GM19099 (cell line): ENCODE results near the gene TREML1.

Experiments used
- POLR2A ChIP-seq: IDR thresholded peaks from 3 replicates; pipeline ENCODE4 v1.6.1; 2011; ENCODE audit warnings: low read depth; ENCODE audit not compliant: insufficient read length; ENCODE audit errors: extremely low read depth

The TREML1 gene

DNA sequence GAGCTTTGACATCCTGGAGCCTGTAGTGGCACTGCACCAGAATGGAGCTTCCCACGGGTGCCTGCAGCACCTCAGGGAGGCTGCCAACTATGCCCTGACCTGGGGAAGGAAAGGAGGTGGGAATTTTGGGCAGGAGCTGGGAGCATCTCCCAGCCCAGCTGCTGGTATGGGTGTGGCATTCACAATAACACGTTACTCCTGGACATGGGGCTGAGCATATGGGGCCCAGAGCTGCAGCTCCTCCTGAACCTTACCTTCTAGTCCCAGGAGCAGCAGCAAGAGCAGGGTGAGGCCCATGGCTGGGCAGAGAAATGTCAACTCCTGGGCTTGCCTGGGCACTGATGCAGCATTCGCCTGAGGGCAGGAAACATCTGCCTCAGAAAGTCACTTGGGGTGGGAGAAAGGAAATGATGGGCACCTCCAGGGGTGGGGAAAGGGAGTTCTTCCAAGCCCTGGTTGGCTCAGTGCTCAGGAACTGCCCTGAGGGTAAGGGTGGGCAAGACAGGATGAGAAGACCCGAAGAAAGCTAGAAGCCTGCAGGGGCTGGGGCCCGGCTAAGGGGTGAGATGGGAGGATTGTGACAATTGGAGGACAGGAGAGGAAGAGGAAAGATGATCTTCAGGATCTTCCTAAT is at the start of gene TREML1:
TSS of gene TREML1 (minus strand) at position 356 of the 634 bp plus-strand sequence. CDS start at position 297, 59 bp downstream.
- TF ChIP-seq POLR2A = no peak

DNA sequence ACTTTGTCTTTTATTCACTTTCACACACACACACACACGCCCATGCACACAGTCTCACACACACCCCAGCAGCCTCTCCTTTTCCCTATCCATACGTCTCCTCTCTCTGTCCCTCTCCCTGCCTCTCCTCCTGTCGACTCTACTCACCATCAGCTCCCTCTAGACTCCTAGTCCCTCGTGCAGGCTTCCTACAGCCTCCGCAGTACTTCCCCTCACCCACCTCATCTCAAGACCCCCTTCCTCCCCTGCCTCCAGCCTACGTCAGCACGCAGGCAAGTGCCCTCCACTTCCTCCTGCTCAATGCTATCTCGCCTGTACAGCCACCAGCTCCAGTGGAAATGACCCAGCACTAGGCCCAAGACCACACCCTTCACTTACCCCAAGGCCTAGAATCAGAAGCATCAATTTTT is 47.6 kb upstream of the TREML1 start:
- TF ChIP-seq POLR2A = no peak

DNA sequence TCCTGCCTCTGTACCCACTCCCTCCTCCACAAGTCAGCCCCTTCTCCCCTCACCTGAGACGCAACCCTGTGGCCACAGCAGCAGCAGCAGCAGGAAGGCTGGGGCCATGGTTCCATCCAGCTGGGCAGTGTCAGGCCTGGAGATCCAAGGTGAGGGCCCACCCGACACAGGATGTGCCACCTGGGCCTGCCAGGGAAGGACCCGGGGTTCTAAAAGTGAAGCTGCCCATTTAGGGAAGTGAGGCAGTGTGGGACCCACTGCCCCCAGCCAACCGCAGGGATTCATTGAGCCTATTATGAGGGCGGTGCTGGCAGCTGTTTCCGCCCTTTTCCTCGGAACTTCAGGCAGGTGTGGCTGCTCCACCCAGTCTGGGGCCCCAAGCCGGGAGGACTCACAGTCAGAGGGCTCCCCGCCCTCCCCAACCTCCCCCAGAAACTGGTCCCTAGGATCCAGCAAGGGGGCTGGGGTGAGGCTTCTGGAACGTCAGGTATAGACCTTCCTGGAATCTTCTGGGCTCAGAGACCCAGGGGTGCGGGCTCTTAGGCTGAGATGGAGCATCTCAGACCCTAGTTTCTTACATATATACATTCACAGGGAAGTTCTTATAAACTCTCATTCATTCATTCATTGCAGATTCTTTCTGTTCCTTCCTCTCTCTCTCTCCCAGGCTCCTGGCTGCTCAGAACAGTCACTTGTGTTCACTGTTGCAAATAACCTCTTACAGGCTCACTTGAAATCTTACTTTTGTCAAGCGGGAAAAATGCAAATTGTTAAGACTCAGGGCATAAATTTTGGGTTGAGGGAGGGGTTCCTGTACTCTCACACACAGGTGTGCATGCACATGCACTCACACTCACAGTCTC is 47.0 kb upstream of the TREML1 start, which contains the start of gene TREML2:
TSS of gene TREML2 (minus strand) at position 249 of the 863 bp plus-strand sequence. CDS start at position 108, 141 bp downstream.
- peak; percentile 30 for TF ChIP-seq POLR2A

GRCh38 chr6:41200296-41200900 is 46.3 kb upstream of the TREML1 start:
- no peak for TF ChIP-seq POLR2A

DNA sequence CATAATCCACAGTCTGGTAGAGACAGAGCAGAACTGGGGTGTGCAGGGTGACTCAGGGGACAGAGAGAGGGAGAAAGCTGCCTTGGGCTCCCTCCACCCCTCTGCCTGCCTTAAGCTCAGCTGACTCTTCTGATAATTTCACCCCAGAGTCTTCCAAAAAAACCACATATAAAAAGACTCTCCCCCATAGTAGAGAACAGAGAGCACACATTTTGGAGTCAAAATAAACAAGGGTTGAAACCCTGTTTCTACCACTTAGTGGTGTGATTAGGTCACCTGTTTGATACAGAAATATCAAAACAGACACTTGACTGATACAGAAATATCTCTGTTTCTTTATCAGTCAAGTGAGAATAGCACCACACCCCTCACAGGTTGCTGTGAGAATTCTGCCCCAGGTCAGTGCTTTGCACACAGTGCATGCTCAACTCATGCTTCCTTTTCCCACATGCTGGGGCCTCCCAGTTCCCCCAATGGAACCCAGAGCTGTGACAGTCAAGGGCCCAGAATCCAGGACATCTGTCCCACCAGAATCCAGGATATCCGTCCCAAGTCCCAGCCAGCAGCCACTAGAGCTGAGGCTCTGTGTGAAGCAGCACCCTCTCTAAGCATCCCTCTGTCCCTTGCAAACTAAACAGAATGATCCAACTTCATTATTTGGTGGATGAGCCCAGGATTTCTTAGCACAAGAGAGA is 45.6 kb upstream of the TREML1 start:
- TF ChIP-seq POLR2A = no peak

DNA sequence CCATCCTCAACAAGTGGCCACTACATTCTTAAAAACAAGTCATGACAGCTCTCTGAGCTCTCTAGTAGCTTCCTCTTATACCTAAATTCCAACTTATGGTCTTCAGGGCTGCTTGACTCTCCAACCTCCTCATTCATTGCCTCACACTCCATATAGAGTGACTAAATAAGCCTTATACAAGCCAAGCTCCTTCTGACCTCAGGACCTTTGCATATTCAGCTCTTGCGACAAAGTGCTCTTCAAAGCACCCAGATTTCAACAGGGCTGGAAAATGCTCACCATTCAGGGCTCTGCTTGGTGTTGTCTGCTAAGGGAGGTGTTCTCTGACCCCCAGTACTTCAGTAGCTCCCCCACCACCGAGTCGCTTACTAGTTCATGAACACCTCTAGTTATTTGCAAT is 43.1 kb upstream of the TREML1 start:
- TF ChIP-seq POLR2A = no peak

- no peak for TF ChIP-seq POLR2A
Observed at GRCh38 chr6:41194386-41194785, 40.2 kb upstream of the TREML1 start.

DNA sequence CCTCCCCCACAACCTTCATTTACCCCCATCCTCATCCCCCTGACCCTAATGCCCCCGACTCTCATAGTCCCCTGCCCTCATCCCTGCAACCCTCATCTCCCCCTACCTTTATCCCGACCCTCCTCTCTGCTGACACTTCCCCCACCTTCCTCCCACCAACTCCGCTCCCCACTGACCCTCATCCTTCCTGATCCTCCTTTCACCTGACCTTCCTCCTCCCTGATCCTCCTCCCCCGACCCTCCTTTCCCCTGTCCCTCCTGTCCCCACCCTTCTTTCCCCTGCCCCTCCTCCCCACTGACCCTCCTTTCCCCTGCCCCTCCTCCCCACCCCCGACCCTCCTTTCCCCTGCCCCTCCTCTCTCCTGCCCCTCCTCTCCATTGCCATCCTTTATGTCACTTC is 39.7 kb upstream of the TREML1 start:
- no peak for TF ChIP-seq POLR2A

GRCh38 chr6:41193171-41193734 is 39.1 kb upstream of the TREML1 start:
- no peak for TF ChIP-seq POLR2A

- no peak for TF ChIP-seq POLR2A
Observed at GRCh38 chr6:41191569-41191968, 37.4 kb upstream of the TREML1 start.

DNA sequence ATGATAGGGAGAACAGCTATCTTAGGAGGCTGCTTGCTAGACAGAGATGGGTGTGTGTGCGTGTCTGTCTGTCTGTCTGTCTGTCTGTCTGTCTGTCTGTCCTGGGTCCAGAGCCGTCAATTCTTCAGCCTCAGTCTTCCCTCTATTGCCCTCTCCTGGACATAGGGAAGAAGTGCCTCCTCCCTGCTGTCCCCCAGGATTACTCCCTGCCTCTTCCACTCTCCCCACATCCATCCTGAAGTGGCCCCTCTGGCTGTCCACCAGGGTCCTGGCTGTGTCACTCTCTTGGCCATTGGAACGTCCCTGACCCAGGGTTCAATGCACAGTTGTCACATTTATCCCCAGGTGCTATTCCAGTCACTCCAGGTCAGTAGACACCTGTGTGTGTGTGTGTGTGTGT is 36.6 kb upstream of the TREML1 start:
- no peak for TF ChIP-seq POLR2A

DNA sequence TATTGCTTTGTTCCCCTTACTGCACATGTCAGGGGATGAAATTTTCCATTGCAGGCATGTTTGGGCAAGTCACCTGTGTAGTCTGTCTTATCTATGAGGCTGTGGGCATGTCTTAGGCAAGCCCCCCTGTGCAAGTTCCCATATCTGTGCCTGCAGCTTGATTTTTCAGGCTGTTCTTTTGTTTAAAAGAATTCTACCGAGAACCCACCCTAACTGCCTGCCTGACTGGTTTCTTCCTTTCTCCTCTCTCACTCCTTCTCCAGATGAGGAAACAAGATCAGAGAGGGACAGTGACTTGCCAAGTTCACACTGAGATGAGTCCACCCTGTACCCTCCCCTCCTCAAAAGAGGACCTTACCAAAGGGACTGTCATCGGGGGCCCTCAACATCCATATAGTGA is 35.8 kb upstream of the TREML1 start:
- no peak for TF ChIP-seq POLR2A

- TF ChIP-seq POLR2A = no peak
Observed at GRCh38 chr6:41187924-41188886, 34.1 kb upstream of the TREML1 start.
